Panc1 (cell line): ENCODE measurements around the gene TMEM191C. TPM values are rescaled to one million over a fixed set of nuclear protein-coding genes. Genes with fewer than 3 reads are reported as not detected.
"Not testable (repeated sequence)": the region's sequence is repeated elsewhere in the genome, so short reads cannot be mapped to it uniquely, and the experiment has no call there.

Experiments
- ATAC-seq: fragments of 200-7000 bp; cut with Tn5 transposase; 2 replicates; pipeline ENCODE4 v1.9.1; 2020; ENCODE audit warnings: mild to moderate bottlenecking, moderate library complexity
- BruUV-seq: library from RNA; stranded (reverse); fragments of 400-500 nt; replicated peaks from 2 replicates; lab custom pipeline; 2021; lab: Mats Ljungman, UMichigan
- CTCF ChIA-PET: fragments of 300-600 bp; sonication (Branson Sonifier 250); formaldehyde crosslinking; loops from one replicate; lab custom pipeline; 2022; ENCODE audit warnings: antibody characterized with exemption; lab: Charles Lee
- POLR2A ChIA-PET: fragments of 300-600 bp; sonication (Branson Sonifier 250); formaldehyde crosslinking; loops from one replicate; lab custom pipeline; 2022; ENCODE audit warnings: antibody characterized with exemption; lab: Charles Lee
- DNase-seq: peaks from one replicate; pipeline ENCODE4 v3.0.0-alpha.2; 2010; ENCODE audit warnings: low read depth, low spot score
- H3K27ac ChIP-seq: 2 replicates; pipeline ENCODE4 v1.5.1; 2011; ENCODE audit warnings: mild to moderate bottlenecking, low read length, inconsistent platforms
- H3K27me3 ChIP-seq: fragments of 200-500 bp; sonication (Bioruptor generic); 2 replicates; pipeline ENCODE4 v1.6.0; 2014; ENCODE audit warnings: low read length, inconsistent platforms; ENCODE audit not compliant: control insufficient read depth, insufficient read depth
- H3K36me3 ChIP-seq: fragments of 200-500 bp; sonication (Bioruptor generic); 2 replicates; pipeline ENCODE4 v1.5.1; 2014; ENCODE audit warnings: inconsistent platforms, mild to moderate bottlenecking, low read length, moderate library complexity; ENCODE audit not compliant: control insufficient read depth, insufficient read depth
- H3K4me1 ChIP-seq: 2 replicates; pipeline ENCODE4 v1.5.1; 2011; ENCODE audit warnings: inconsistent platforms, mild to moderate bottlenecking, low read length, moderate library complexity; ENCODE audit not compliant: control insufficient read depth, insufficient read depth
- H3K4me3 ChIP-seq, 2 experiments: 2 replicates each; pipeline ENCODE4 v1.5.1; 2011 to 2012; ENCODE audit warnings: low read depth in 2 of 2, low read length in 2 of 2, mild to moderate bottlenecking in 2 of 2, inconsistent platforms in 1 of 2, moderate library complexity in 1 of 2
- H3K9me3 ChIP-seq: fragments of 200-500 bp; sonication (Bioruptor generic); 2 replicates; pipeline ENCODE4 v1.5.1; 2014; ENCODE audit warnings: low read depth, mild to moderate bottlenecking, inconsistent platforms, low read length, moderate library complexity; ENCODE audit not compliant: control insufficient read depth, insufficient read depth
- in situ Hi-C: cut with HindIII; loops from 2 replicates; pipeline ENCODE4 v1.10.0; 2016; ENCODE audit warnings: low sequenced_read_pairs, low pct_unique_long_range_greater_than_20kb
- intact Hi-C: fragments of 100-400 bp; cut with micrococcal nuclease; formaldehyde crosslinking; loops from one replicate; pipeline ENCODE4 v1.10.0; 2022; ENCODE audit not compliant: unreplicated experiment
- total RNA-seq: library from RNA; stranded (reverse); gene quantifications from one replicate; pipeline ENCODE4 v1.2.1, GENCODE V29; 2021; ENCODE audit not compliant: unreplicated experiment

Gene TMEM191C
- total RNA-seq, 1 experiment from 2014 or later: 2.9 TPM

- DNase-seq, H3K36me3 ChIP-seq, H3K27me3 ChIP-seq, intact Hi-C loops, POLR2A ChIA-PET, H3K4me1 ChIP-seq, in situ Hi-C loops, H3K4me3 ChIP-seq, ATAC-seq, H3K27ac ChIP-seq, H3K9me3 ChIP-seq, CTCF ChIA-PET, BruUV-seq: not testable (repeated sequence)
Observed at GRCh38 chr22:21472984-21473383, 5.8 kb downstream of the TMEM191C start.

DNA sequence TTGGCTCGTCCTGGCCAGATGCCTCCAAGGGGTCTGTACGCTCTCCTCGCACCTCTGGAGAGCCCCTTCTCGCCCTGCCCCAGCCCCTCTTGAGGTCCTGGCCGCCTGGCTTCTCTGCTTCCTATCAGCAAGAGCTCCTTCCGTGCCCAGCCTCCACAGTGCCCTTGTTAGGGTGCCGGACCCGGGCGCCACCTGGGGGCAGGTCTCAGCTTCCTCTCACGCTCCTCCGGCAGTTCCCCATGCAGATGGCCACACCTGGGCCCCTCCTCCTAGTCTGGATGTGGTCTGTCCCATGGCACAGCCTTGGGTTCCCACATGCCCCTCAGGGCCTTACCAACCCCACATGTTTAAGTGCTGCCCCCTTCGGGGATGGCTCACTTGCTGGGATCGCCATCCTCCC is 6.5 kb downstream of the TMEM191C start:
- CTCF ChIA-PET, intact Hi-C loops, BruUV-seq, H3K9me3 ChIP-seq, H3K27me3 ChIP-seq, POLR2A ChIA-PET, DNase-seq, H3K4me1 ChIP-seq, H3K36me3 ChIP-seq, H3K27ac ChIP-seq, in situ Hi-C loops, ATAC-seq, H3K4me3 ChIP-seq: not testable (repeated sequence)

GRCh38 chr22:21484039-21484438 is 16.9 kb downstream of the TMEM191C start:
- DNase-seq, H3K4me1 ChIP-seq, H3K9me3 ChIP-seq, BruUV-seq, H3K36me3 ChIP-seq, ATAC-seq, intact Hi-C loops, H3K27me3 ChIP-seq, CTCF ChIA-PET, H3K4me3 ChIP-seq, H3K27ac ChIP-seq, in situ Hi-C loops, POLR2A ChIA-PET: not testable (repeated sequence)

GRCh38 chr22:21487723-21488122 is 20.5 kb downstream of the TMEM191C start:
- H3K27ac ChIP-seq, DNase-seq, BruUV-seq, H3K36me3 ChIP-seq, CTCF ChIA-PET, ATAC-seq, POLR2A ChIA-PET, H3K4me1 ChIP-seq, H3K27me3 ChIP-seq, intact Hi-C loops, H3K9me3 ChIP-seq, in situ Hi-C loops, H3K4me3 ChIP-seq: not testable (repeated sequence)

DNA sequence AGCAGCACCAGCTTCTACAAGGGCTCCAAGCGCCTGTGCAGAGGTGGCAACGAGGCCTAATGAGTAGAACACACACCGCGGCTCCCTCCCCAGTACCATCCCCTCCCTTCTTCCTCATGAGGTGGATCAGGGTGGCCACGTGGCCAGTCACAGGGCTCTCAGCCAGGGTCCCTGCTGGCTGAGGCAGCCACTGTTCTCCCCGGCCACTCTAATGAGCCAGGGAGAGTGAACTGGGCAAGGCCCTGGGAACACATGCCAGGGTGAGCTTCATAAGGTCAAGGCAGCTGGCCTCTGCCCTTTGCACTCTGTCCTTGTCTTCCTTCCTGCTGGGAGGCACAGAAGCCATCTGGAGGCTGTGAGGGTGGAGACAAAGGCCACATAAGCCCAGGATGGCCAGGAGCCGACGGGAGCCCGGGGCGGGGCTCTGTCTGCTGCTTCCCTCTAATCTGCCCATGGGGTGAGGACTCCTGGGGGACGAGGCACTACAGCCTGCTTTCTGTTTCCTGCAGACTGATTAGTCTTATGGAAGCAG is 22.0 kb downstream of the TMEM191C start:
- POLR2A ChIA-PET, DNase-seq, H3K27me3 ChIP-seq, H3K4me3 ChIP-seq, CTCF ChIA-PET, BruUV-seq, H3K9me3 ChIP-seq, H3K4me1 ChIP-seq, in situ Hi-C loops, ATAC-seq, intact Hi-C loops, H3K36me3 ChIP-seq, H3K27ac ChIP-seq: not testable (repeated sequence)

- in situ Hi-C loops, H3K4me3 ChIP-seq, ATAC-seq, H3K4me1 ChIP-seq, H3K9me3 ChIP-seq, intact Hi-C loops, H3K36me3 ChIP-seq, BruUV-seq, H3K27ac ChIP-seq, H3K27me3 ChIP-seq, CTCF ChIA-PET, POLR2A ChIA-PET, DNase-seq: not testable (repeated sequence)
Observed at GRCh38 chr22:21490556-21490955, 23.4 kb downstream of the TMEM191C start.

GRCh38 chr22:21492271-21492670 is 25.1 kb downstream of the TMEM191C start:
- H3K4me1 ChIP-seq, BruUV-seq, DNase-seq, H3K4me3 ChIP-seq, H3K9me3 ChIP-seq, intact Hi-C loops, CTCF ChIA-PET, H3K36me3 ChIP-seq, in situ Hi-C loops, ATAC-seq, H3K27ac ChIP-seq, POLR2A ChIA-PET, H3K27me3 ChIP-seq: not testable (repeated sequence)
